GM10266 (cell line): Measurements from ENCODE around the gene BTBD9.
A peak's percentile ranks its signal among the peaks of the same experiment; 100 is the strongest.

Experiments
- DNase-seq: peaks from one replicate; pipeline ENCODE4 v3.0.0; 2012; ENCODE audit errors: extremely low spot score
- CTCF ChIP-seq: IDR thresholded peaks from 2 replicates; pipeline ENCODE4 v1.5.1; 2012; ENCODE audit warnings: mild to moderate bottlenecking, low read depth; ENCODE audit not compliant: control insufficient read depth, insufficient read depth; ENCODE audit errors: missing control alignments

BTBD9 gene

DNA sequence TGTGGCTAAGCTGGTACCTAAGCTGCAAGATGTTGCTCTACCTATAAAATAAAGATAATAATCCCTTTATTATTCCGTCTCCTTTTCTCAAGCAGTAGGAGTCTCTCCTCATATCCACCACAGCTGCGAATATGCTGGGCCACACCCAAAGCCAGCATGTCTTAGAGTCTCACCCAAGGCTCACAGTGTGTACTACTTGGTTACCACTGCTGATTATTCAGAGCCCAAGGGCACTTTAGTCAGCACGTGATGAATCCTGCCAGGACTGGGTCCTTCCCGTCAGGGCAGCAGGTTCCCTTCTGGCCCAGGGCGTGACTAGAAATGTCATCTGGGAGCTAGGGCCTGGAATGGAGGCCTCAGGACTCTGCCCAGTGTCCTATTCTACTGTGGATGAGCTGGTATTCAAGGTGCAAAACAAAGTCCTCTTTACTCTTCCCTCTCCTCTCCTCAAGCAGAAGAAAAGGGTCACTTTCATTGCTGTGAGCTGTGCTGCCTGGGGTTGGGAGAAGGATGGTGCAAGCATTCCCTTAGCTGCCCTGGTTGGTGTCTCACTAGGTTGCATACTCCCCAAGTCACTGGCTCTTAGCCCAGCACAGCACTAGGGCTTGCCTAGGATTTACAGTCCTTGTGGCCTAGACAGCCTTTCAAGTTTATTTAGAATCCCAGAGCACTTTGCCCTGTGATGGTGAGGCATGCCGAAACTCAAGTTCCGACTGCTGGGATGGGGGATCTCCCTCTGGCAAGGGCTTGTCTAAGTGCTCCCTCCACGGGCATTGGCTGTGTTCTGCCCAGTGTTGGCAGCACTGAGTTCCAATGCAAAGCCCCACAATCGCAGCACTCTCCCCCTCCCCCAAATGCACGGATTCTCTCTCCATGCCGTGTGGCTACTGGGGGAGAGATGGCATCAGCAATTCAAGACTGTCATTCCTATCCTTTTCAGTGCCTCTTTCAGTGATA is 320.2 kb downstream of the BTBD9 start:
- no peak for TF ChIP-seq CTCF
- no peak for DNase-seq

DNA sequence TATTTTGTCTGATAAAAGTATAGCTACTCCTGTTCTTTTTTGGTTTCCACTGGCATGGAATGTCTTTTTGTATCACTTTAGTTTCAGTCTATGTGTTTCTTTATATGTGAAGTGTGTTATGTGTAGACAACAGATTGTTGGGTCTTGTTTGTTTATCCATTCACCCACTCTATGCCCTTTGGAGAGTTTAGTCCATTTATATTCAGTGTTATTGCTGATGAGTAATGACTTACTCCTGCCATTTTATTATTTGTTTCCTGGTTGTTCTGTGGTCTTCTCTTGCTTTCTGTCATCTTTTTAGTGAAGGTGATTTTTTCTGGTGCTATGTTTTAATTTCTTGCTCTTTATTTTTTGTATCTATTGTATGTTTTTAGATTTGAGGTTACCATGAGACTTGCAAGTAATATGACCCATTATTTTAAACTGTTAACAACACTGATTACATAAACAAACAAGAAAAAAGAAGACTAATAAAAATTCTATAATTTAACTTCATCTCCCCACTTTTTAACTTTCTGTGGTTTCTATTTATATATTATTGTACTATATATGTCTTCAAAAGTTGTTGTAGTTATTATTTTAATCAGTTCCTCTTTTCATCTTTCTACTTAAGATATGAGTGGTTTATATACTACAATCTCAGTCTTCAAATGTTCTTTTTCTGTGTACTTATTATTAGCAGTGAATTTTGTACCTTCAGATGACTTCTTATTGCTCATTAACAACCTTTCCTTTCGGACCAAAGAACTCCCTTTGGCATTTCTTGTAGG is 323.4 kb downstream of the BTBD9 start:
- TF ChIP-seq CTCF: no peak
- DNase-seq: no peak

DNA sequence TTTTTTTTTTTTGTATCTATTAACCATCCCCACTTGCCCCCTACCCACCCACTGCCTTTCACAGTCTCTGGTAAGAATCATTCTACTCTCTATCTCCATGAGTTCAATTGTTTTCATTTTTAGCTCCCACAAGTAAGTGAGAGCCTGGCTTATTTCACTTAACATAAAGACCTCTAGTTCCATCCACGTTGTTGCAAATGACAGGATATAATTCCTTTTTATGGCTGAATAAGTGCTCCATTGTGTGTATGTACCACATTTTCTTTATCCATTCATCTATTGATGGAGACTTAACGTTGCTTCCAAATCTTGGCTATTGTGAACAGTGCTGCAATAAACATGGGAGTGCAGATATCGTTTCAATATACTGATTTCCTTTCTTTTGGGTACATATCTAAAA is 328.5 kb downstream of the BTBD9 start:
- TF ChIP-seq CTCF: no peak

DNA sequence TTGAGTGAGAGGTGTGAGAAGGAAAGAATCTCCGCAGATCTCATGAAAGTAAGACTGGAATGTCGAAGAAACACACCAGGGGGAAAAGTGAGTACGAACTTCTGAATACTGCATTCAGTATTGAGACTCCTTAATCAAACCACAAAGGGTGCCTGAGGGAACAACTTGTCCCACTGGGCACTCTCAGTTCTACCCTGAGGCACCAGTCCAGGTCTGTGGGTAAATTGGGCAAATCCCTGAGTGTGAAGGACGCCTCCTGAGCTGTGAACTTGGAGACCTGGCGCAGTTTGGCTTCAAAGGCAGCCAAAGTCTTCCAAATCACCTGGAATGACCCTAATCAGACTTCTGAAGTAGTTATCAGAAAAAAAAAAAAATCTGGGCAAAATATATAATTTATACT is 329.7 kb downstream of the BTBD9 start:
- DNase-seq: no peak
- no peak for TF ChIP-seq CTCF

More for the DNA sequence above, 328.5 kb downstream of the BTBD9 start:
- DNase-seq: no peak

DNA sequence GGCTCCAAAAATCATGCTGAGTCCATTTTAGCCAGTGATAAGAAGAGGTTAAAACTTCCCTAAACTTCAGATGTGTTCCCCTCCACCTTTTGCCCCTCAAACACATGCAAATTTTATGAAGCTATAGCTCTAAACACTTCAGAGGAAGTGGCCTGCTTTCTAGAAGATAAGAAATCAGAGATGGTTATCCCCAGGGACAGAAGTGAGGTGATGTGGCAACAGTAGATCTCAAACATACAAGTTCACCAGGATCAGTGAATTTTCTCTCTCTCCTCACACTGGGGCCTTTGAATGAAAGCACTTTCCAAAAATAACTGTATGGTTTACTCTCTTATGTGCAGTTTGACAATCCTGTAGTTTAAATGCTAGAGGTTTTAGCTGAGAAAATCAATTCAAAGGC is 332.0 kb downstream of the BTBD9 start:
- TF ChIP-seq CTCF: no peak
- DNase-seq: peak; percentile 23

- DNase-seq: no peak
- no peak for TF ChIP-seq CTCF
Measured at GRCh38 chr6:38306931-38307330, 332.8 kb downstream of the BTBD9 start.
